Lung microvascular endothelial cell (primary cell): ENCODE measurements around the gene STARD13. TPM values are rescaled to one million over a fixed set of nuclear protein-coding genes. Genes with fewer than 3 reads are reported as not detected.

Experiments
- DNase-seq, 2 donors: peaks; one replicate each; pipeline versions ENCODE4 v3.0.0 to v3.0.0-alpha.2; 2010; ENCODE audit warnings: low read depth in 2 of 2
- total RNA-seq: library from RNA; depleted of rRNA; stranded (reverse); fragments of >200 nt; gene quantifications from 2 replicates; pipeline ENCODE4 v1.2.1, GENCODE V29; 2014

The STARD13 gene
- total RNA-seq, 1 donor from 2014 or later = 23.6 TPM

- no peak for DNase-seq
These were observed 8.4 kb downstream of the STARD13 start for GRCh38 chr13:33277037-33277740.

DNA sequence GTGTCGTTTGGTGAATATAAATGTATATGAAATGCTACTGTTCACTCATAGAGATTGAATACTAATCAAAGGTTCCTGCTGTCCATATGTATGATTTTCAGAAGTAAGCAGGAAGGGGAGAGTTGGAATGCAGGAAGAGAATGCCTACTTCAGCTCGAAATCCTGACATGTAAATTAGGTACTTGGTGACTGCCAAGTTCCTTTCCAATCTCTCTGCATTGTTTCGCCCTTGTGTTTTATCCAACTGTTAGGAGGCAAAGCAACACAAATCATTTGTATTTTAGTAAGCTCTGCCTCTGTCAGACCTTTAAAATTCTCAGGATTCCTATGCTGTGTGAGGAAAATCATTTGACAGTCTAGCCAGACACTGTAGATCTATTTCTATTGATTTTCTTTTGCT is 9.0 kb downstream of the STARD13 start:
- DNase-seq = peak; percentile 68 to 73

DNA sequence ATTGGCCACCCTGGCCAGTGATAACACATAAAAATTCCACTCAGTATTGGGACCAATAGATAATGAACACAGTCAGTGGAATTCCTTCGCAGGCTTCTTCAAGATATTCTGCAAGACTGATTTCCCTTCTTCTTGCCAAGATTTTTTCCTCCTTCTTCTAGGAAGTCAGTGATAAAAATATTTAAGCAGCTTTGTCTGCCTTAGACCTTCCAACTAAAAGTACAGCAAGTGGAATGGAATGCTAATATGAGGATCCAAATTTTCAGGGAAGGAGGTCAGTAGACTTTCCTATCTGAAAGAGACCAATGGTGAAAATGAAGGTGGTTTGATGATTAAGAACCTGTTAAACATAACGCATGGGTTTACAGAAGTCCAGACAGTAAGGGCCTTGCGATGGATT is 9.6 kb downstream of the STARD13 start:
- no peak for DNase-seq

DNA sequence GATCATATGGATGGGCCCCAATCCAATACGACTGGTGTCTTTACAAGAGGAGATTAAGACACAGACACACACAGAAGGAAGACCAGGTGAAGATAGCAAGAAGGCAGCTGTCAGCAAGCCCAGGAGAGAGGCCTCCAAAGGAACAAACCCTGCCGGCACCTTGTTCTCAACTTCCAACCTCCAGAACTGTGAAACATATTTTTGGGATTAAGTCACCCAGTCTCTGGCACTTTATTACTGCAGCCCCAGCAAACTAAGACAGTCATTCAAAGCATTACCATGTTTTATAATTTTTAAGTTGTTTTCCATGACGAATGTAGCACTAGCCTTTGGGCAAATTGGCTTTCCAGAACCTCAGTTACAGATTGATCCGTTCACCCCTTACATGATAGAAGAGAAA is 11.3 kb downstream of the STARD13 start:
- DNase-seq = no peak

GRCh38 chr13:33272531-33273124 is 12.9 kb downstream of the STARD13 start:
- no peak for DNase-seq

GRCh38 chr13:33271759-33272158 is 13.8 kb downstream of the STARD13 start:
- no peak for DNase-seq

GRCh38 chr13:33270895-33271538 is 14.5 kb downstream of the STARD13 start:
- DNase-seq = no peak

DNA sequence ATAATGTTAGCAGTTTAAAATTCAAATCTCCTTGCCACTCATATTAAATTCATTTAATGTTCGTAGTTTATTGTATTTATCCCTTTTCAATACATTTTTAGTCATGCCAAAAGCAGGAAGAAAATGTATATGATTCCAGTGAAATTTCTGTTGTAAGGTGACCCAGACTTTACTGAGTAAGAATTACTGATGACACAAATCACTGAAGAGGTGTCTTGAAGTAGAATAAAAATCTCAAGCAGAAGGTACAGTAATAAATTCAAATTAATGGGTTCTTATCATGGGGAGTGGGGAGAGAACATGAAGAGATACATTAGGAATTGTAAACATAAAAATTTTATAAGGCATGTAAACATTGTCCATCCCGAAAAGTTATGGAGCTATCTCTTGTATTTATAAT is 19.9 kb downstream of the STARD13 start:
- DNase-seq = no peak

DNA sequence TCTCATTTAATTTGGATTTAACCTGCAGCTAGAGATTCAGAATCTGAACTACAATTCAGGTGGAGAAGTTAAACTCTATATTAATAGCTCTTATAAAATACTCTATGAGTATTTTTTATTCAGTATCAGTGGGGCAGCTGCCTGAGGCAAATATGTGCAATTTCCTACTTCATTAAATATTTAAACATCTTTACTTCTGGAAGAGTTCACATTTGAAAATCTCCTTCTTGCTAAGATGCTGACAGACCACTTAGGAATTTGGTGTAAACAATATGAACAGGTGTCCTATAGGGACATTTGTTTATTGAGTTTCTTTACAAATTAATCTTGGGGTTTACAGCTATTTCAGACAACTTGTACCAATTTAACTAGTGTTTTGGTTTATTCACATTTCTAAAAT is 20.4 kb downstream of the STARD13 start:
- no peak for DNase-seq

DNA sequence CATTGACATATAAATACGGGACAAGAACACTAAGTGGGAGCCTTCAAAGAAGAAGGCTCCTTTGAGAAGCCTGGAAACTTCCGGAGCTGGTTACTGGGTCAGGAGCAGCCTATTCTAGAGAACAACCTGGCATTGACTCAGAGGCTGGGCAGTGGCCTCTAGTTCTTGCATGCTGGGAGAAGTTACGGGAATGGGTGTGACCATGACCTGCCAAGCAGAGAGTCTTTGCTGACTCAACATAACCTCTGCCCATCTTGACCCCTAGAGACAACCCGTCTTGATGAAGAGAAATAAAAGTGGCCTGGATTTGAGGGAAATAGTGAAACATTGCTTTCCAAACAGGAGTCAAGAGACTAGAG is 21.0 kb downstream of the STARD13 start:
- DNase-seq = no peak

GRCh38 chr13:33263976-33264619 is 21.5 kb downstream of the STARD13 start:
- DNase-seq = no peak

DNA sequence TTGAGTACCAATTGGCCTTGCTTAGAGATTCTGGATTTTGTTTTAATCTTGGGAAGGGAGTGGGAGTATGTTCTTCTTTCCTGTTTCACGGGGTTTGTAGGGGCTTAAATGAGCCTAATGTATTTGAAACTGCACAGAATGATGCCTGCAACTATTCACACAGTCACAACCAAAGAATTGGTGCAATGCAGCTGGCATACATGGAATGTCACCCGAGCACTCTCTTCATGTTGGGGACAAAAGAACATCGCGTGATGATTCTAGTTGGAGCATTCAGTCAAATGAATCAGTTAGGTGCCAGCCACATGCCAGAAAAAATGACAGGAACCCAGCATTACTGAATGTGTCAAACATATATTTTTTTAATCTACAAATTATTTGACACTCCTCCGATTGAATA is 22.1 kb downstream of the STARD13 start:
- no peak for DNase-seq

DNA sequence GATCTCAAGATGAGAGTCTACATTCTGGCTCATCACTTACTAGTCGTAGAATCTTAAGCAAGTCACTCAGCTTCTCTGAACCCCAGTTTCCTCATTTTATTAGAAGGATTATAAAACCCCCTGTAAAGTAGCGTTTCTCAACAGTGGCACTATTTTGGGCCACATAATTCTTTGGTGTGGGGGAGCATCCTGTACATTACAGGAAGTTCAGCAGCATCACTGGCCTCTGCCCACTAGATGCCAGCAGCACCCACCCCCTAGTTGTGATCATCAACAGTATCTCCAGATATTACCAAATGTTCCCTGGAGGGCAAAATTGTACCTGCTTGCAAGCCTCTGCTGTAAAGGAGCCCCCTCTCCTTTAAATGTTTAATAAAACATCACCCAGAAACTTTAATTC is 22.6 kb downstream of the STARD13 start:
- no peak for DNase-seq

DNA sequence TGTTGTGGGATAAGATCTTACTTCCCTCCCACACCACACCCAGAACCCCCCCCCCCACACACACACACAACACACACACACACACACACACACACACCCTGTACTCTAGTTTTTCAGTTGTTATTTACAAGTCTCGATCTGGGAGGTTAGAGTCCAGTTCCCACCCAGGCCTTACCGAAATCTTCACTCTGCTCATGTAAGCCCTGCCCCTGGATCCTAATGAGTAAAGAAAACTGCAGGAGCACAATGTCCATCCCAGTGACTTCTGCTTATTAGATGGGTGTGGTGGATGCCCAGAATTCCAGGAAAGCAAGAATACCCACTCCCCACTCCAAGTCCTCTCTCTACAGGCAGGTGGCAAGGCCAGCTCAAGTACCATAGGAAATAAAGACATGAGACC is 23.0 kb downstream of the STARD13 start:
- no peak for DNase-seq

DNA sequence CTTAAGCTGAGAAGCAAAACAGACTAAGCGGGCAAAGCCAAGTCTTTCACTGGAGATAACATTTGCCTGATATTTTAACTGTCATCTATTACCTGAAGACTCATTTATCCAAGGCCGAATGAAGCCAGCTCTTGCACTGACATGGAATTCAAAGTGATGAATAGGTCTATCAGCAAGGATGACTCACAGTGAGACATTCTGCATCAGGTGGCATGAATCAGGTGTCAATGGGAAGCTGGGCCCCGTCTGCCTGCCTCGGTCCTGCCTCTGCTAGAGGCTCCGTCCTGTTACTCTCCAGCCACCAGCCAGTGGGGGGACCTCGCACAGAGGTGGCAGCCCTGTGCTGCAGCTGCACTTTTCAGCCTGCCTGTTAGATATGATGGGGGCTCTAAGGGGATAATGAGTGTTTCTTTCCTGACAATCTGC is 23.5 kb downstream of the STARD13 start:
- DNase-seq = peak; percentile 60 to 69

GRCh38 chr13:33261387-33262061 is 24.0 kb downstream of the STARD13 start:
- DNase-seq = no peak

- no peak for DNase-seq
These were observed 25.1 kb downstream of the STARD13 start for GRCh38 chr13:33260168-33261098.

DNA sequence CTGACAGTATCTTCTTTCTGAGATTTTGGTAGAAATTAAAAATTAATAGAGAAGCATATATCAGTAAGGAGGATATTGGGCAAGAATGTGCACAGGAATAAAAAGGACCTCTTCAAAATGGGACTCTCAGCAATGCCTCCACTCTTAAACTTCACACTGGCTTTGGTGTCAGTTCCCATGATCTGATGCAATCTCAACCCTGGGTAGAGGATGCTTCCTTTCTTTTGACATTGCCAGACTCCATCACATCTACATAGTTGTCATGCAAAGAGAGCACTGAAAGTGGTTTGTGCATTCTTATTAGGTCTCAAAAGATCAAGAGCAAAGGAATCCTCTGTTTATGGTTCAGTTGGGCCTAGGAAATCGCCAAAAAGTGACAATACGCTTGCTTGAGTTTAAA is 26.3 kb downstream of the STARD13 start:
- DNase-seq = no peak

- DNase-seq = no peak
These were observed 26.8 kb downstream of the STARD13 start for GRCh38 chr13:33258808-33259193.

DNA sequence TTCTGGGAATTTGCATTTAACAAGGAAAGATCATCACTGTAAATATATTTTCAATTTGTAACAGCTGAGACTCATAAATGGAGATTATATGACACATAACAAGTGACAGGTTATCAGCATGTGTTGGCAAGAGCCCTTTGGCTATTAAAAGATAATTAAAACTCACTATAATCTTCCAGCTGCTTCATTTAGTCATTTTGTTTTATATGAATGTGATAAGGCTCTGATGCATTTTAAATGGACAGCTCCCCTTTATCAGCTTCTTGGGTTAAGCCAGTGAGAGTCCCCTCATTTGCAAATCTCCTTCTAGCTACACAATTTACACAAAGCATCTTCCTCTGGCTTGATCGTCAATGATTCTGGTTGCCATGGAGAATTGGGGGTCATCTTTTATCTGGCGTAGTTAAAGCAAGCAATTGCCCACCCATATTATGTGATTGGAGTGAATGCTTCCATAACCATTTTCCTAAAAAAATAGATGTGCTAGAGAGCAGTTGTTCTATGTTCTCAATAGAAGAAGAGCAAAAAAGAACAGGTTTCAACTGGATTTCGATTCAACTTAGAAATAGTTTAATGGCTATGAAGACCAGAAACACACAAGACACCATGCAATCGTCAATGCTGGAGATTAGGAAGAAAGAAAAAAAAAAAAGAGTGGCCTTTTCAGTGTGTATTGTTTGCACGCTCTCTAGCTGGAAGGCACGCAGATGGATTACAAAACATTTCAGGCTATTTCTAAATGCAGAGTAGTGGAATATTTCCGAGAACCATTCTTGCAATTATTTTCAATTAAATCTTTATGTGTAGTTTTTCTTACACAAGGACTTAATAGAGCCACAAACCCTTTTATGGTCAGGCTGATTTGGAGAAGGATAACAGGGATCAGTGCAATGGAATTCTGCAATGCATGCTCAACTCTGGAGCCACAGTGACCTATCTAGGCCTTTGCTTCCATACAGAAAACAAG is 27.4 kb downstream of the STARD13 start:
- DNase-seq = no peak
